LNCaP clone FGC (cell line): Measurements from ENCODE around the gene FDX2.

Experiments used
- DNase-seq: peaks from one replicate; pipeline ENCODE4 v3.0.0-alpha.2; 2011; ENCODE audit warnings: low read depth
- H3K4me3 ChIP-seq: 2 replicates; pipeline ENCODE4 v1.5.1; 2011; ENCODE audit warnings: mild to moderate bottlenecking, low read depth, low read length, control low read depth
- CTCF ChIP-seq: IDR thresholded peaks from 2 replicates; pipeline ENCODE4 v1.5.1; 2012; ENCODE audit warnings: mild to moderate bottlenecking; ENCODE audit not compliant: control insufficient read depth, insufficient read depth; ENCODE audit errors: extremely low read depth

The FDX2 gene

DNA sequence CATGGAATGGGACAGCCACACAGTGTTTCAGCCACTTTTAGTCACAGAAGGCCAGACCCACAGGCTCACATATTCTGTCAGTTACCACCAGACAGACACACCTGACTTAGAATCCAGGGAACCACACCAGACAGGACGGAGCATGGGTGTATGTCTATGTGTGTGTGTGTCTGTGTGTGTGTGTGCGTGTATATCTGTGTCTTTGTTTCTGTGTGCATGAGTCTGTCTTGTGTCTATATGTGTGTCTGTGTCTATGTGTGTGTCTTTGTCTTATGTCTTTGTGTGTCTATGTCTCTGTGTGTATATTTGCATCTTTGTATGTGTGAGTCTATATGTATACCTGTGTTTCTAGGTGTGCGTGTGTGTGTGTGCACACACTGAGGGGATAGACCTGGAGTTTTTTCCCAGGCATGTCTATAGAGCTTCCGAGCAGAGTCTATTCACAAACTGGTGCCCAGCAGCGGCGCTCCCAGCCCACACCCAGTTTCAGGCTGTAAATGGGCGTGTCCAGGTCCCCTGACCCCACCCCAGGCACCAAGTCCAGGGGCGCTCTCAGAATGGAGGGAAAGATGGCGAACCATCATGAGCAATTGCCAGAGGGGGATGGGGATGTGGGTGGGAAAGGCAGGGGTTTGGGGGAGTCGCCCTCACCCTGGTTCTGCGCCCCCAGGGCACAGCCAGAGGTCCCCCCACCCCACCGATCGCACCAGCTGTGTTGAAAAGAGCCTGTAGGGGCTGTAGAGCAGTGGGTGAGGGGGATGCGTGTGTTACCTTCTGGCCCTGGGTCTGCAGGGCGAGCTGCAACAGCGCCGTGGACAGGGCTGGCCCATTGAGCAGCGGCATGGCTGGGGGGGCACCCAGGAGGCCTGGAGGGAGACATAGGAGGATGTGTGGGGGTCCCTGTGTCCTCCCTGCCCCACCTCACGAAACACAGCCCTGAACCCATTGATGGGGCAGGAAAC, 6.3 kb upstream of the FDX2 start:
- no peak overlapping the region for H3K4me3 ChIP-seq
- TF ChIP-seq CTCF, result no peak

GRCh38 chr19:10321417-10321797, 5.6 kb upstream of the FDX2 start:
- H3K4me3 ChIP-seq, result no peak overlapping the region
- DNase-seq, result no peak
- TF ChIP-seq CTCF, result no peak

More for the DNA sequence above, 6.3 kb upstream of the FDX2 start:
- DNase-seq, result no peak

DNA sequence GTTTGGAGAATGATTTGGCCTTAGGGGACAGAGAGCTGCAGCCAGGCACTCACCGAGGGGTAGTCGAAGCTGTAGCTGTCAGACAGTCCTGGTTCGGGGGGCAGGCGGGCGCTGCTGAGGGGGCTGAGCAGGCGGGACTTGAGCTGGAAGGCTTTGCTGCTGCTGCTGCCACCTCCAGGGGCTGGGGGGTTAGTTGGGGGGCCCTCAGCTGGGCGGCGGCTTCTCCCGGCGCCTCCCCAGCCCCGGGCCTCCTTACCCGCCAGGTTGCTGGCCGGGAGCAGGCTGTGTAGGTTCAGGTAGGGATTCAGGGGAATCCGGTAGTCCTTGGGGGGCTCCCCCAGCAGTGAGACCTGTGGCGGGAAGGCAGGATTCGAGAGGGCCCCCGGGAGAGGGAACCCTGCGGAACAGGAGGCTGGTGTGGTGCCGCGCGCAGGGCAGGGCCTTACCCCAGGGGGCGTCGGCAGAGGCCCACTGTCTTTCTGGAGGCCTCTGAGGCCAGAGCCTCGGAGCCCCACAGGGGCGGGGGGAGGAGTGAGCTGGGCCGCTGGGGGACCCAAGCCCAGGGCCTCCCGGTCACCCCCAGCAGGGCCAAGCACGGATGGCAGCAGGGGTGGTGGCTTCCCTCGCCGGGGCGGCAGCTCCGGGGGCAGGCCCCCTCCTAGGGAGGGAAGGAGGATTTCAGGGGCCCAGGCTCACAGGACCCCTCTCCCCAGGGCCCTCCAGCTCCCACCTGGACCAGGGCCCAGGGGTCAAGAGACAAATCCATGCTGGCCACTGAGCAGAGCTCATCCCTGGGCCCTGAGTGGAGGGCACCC, 5.0 kb upstream of the FDX2 start:
- no peak for TF ChIP-seq CTCF
- no peak overlapping the region for H3K4me3 ChIP-seq
- DNase-seq, result no peak

DNA sequence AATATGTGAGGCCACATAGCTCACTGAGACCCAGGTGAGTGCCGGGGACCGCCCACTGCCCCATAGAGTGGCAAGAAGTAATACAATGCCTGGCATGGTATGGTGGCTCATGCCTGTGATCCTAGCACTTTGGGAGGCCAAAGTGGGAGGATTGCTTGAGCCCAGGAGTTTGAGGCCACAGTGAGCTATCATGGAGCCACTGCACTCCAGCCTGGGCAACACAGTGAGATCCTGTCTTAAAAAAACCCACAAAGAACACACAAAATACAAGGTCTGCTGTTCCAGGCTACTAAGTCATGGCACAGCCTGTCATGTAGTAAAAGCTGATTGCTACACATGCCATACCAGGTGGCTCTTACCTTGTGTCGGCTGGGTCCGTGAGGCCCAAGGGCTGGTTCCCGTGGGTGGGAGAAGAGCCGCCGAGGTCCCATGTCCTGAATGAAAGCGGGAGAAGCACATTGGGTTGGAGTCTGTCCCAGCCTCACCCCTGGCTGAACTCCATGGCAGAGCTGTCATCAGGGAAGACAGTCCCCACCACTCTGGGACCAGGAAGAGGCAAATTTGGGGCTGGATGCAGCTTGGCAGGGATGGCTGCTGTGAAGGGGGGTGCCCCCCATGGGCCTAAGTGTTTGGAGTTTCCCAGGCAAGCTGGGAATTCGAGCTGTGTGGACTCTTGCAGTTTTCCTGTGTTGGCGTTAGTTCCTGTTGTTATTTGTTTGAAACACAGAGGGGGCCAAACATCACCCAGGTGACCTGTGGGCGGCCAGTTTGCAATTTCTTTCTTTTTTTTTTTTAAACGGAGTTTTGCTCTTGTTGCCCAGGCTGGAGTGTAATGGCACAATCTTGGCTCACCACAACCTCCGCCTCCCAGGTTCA, 3.2 kb upstream of the FDX2 start:
- no peak overlapping the region for H3K4me3 ChIP-seq
- no peak for DNase-seq
- TF ChIP-seq CTCF, result no peak

DNA sequence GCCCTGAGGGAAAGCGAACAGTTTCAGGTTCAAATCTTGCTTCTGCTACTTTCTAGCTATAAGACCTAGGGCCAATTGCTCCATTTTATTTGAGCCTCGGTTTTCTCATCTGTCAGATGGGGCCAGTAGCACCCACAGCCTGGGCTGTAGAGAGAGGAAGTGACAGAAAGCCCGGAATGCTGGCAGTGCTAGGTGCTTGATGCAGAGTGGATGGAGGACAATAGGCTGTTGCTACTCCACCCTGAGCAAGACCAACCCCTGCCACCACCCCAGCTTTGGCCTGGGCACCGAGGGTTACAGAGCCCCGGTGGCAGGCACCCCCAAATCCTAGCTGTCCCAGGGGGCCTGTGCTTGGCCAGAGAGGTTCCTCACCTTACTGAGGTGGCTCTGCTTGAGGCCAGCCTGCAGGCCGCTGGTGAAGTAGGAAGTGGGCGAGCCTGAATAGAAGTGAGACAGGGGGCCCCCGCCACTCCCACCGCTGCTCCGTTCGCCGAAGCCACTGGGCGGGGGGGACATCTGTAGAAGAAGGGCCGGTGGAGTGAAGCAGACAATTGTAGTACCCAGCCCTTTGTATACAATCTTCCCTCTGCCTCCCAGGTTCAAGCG, 2.1 kb upstream of the FDX2 start:
- TF ChIP-seq CTCF, result no peak
- no peak for DNase-seq
- no peak overlapping the region for H3K4me3 ChIP-seq
